GM04504 (cell line): ENCODE measurements around the gene CDC25B.

Source experiments
- DNase-seq: peaks from one replicate; pipeline ENCODE4 v3.0.0-alpha.2; 2012; ENCODE audit warnings: low read depth

Gene CDC25B

DNA sequence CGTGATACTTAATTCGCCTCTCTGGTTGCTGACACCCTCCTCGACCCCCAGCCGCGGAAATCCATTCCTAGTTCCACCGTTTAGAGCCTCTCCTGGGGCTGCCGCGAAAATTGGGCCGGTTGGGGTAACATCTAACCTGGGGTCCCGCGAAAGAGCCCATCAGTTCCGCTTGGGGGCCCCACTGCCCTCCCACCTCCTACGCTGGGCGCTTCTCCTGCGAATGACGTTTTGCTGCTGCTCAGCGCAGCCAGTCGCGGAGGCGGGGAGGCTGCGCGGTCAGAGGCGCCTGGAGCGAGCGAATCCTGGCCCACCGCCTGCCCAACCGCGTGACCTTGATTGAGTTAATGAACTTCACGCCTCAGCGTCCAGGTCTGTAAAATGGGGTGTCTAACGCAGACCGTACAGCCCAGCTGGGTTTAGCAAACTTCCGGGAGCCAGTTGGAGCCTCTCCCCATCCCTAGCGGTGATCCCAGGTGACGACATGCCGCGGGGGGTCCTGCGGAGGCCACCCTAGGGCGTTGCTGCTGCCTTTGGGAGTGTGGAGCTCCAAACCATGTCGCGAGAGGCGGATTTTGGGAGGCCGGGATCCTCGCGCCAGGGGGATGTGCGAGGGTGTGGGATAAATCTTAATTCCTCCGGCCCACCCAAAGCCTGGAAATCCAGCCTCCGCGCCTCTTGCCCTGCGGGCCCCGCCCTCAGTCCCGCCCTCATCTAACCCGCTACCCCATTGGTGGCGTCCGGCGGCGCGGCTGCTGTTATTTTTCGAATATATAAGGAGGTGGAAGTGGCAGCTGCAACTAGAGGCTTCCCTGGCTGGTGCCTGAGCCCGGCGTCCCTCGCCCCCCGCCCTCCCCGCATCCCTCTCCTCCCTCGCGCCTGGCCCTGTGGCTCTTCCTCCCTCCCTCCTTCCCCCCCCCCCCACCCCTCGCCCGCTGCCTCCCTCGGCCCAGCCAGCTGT lies at the start of gene CDC25B:
TSS of gene CDC25B (plus strand) at position 800 of the 958 bp plus-strand sequence. CDS start 222 bp downstream, outside the sequence.
- DNase-seq: peak; percentile 81

DNA sequence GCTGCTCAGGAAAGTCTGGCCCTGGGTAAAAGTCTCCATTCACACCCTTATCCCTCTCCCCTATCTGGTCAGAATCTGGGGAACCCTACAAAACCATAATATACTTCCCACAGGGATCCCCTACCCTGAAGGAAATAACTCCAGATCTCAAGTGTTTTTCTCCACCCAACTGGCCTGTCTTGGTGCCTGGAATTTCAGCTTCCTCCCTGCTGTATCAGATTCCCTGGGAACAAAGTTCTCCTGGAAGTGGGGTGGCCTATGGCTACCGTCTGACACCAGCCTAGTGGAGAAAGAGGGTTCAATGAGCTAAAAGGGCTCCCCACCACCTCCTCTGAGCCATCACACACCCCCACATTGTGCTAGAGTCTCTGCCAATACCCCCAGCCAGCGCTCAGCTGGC lies 48.6 kb upstream of the CDC25B start:
- no peak for DNase-seq

DNA sequence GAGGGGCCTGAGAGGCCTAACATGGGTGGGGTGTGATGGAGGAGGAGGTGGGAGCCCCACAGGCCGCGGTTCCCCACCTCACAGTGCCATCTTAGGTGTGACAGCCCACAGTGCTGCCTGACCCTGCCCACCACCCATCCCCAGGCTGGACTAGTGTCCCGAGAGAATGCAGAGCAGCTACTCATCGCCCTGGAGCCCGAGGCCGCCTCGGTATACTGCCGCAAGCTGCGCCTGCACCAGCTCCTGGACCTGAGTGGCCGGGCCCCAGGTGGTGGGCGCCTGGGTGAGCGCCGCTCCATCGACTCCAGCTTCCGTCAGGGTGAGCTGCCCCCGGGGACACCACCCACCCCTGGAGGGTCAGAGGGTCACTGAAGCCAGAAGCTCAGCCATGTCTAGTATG lies 48.0 kb upstream of the CDC25B start:
- DNase-seq: no peak

DNA sequence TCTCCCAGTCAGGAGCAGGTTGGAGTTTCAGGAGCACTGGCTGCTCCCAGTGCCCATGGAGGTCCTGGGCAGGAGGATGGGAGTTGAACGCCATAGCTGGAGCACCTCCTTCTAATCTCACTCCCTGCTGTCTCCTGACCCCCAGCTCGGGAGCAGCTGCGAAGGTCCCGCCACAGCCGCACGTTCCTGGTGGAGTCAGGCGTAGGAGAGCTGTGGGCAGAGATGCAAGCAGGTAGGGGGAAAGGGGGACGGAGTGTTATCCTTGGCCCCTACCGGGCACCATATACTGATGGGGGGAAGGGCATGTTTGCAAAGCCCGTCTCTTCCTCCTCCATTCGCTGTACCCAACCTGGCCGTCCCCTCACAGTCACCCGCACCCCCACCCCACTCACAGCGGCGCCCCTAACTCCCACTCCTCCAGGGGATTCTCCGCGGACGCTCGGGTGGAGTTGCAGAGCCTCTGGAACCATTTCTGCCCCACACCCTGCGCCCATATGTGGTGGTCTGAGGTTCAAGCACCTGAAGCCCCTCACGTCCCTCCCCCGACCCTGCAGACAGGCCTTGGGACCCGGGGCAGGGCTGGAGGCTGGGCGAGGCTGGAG lies 46.9 kb upstream of the CDC25B start:
- no peak for DNase-seq

DNA sequence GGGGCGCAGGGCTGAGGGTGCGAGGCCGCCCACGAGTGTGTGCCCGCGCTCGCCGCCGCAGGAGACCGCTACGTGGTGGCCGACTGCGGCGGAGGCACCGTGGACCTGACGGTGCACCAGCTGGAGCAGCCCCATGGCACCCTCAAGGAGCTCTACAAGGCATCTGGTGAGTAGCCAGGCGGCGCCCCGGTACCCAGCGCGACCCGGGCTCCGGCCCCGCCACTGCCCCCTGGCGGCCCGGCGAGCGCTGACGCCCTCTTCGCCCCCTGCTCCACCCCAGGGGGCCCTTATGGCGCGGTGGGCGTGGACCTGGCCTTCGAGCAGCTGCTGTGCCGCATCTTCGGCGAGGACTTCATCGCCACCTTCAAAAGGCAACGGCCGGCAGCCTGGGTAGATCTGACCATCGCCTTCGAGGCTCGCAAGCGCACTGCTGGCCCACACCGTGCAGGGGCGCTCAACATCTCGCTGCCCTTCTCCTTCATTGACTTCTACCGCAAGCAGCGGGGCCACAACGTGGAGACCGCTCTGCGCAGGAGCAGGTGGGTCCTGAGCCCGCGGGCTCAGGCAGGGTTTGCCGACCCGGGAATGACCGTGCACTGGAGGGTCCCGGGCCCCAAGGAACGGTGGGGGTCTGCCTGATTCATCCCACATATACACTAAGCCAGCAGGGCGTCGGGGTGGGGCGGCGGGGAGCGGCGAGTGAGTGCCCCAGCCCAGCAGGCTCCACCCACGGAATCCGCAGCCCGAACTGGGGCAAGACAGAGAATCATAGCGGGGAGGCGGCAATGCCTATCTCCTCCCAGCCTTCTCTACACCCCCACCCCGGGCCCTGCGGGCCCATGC lies 46.2 kb upstream of the CDC25B start:
- no peak for DNase-seq

DNA sequence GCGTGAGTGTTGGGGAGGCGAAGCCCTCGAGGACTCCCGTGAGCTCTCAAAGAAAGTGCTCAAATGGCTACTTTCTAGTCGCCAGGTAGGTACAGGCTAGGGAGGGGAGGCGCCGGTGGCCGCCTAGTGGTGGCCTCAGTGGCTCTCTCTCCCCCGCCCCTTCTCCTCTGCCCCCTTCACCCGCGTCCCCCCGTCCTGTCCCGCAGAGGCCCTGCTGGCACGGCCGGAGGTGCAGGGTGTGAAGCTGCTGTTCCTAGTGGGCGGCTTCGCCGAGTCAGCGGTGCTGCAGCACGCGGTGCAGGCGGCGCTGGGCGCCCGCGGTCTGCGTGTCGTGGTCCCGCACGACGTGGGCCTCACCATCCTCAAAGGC lies 44.8 kb upstream of the CDC25B start:
- no peak for DNase-seq

DNA sequence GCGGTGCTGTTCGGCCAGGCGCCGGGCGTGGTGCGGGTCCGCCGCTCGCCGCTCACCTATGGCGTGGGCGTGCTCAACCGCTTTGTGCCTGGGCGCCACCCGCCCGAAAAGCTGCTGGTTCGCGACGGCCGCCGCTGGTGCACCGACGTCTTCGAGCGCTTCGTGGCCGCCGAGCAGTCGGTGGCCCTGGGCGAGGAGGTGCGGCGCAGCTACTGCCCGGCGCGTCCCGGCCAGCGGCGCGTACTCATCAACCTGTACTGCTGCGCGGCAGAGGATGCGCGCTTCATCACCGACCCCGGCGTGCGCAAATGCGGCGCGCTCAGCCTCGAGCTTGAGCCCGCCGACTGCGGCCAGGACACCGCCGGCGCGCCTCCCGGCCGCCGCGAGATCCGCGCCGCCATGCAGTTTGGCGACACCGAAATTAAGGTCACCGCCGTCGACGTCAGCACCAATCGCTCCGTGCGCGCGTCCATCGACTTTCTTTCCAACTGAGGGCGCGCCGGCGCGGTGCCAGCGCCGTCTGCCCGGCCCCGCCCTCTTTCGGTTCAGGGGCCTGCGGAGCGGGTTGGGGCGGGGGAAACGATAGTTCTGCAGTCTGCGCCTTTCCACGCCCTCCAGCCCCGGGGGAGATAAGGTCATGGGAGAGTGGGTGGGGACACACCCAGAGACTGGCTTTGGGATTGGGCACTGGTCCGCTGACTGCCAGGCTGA lies 44.3 kb upstream of the CDC25B start:
- DNase-seq: no peak

DNA sequence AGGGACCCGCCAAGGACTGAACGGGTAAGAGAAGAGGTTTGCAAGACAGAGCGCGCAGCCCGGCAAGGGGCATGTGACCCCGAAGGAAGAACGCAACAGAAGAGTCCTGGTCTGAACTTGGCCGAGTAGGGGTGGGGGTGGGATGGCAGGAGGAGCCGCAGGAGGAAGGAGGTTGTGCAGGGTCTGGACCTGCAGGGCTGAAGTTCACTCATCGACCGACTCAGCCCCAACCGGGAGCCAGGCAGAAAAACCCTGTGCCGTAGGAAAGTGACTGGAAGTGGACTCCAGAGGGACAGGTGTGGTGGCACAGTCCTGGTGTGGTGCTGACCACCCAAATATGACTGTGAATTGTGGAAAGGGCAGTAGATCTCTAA lies 43.7 kb upstream of the CDC25B start:
- DNase-seq: no peak

DNA sequence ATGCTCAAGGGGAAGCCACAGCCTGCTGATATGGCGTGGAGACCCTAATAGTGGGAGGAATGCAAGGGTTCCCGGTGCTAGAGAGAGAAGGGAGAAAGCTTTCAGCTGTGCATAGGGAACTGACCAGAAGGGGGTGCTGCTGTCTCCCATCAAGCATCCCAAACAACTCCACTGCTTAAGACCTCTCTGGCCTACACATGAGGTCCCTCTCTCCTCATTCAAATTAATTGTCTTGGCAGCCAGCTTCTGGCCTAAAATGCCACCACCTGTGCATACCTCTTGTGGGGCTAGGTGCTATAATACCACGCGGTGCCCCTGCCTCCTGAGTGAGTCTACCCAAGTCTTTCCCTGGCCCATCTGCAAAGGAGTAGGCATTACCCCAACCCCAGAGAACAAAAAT lies 43.0 kb upstream of the CDC25B start:
- peak; percentile 44 for DNase-seq

DNA sequence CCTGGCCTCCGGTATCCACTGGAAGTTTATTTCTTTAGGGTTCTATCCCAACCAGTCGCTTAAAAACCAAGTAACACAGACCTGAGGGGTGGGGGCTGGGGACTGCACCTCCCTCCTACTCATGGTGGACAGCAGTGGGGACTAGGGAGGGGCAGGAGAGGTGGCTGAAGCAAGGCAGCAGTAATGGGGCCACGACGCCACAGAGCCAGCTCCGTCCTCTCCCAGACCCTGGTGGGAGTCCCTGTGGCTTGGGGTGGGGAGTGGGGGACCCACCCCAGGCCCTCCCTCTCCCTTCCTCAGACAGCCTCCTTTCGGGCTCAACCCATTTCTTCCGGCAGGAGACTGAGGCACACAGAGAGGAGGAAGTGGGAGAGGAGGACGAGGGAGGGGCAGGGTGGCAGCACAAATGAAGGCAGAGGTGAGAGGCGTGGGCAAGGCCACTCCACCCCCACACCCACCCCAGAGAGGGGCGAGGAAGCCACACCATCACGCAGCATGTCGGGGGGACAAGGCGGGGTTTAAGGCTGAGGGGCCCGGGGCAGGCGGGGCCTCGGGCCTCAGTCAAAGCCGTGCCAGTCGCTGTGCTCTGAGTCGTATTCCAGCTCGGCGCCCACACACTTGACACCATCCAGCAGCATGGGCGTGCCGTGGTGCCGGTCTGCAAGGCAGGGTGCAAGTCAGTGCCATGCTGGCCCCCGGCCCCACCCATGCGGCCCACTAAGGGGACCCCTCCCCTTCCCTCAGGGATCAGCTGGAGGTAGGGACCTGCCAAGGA lies 42.4 kb upstream of the CDC25B start:
- DNase-seq: no peak

DNA sequence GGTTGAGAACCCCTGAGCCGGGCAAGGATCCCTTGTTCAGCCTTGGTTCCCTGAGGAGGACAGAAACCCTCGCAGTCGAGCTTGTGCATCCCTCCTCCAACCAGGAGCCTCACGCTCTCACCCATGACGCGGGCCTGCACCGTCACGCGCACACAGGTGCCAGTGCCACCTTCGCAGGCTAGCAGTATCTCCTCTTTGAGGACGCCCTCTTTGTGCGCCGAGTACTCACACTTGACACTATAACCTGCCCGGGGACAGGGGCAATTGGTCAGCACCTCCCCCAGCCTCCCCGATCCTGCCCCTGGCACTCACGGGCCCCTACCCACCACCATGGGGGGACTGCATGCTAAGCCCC lies 41.9 kb upstream of the CDC25B start:
- no peak for DNase-seq

DNA sequence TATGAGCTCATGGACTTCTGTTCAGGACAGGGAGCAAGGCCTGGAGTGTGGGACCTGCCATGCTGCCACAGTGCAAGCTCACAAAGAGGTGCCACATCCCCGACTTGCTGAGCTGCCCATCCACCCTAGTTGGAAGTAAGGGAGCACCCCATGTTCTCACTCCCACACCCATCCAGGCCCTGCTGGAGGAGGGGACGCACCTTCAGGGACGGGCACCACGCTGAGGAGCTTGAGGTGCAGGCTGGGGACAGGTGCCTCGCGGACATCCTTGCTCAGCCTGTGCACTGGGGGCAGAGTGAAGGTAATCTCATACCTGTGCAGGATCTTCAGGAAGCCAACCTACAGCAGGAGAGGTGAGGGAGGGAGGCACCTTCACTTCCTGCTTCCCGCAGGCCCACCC lies 40.8 kb upstream of the CDC25B start:
- DNase-seq: no peak

DNA sequence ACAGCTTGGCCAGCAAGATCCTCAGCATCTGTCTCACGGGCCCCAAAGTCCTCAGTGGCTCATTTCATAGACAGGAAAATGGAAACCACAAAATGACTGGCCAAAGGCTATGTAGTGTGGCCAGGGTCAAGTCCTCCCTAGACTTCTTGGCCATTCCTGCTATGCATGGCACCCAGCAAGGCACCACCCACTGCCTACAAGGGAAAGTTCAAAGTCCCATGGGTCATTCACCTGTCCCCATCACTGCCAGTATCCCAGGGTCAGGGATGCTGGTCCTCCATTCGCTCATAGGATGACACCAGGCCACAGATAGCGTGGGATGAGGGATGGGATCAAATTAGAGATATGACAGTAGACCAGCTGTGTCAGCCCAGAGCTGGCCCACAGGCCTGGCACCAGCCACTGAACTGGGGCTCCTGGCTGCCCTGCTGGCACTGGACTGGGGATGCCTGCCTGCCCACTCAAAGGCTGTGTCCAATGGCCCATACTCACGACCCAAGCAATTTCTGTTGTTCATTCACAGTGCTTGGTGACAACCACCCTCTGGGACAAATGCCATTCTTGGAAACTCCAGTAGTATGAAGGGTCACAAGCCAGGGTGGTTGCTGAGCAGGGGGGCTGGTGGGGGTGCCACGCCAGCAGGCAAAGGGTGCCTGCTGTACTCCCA lies 40.2 kb upstream of the CDC25B start:
- DNase-seq: no peak

DNA sequence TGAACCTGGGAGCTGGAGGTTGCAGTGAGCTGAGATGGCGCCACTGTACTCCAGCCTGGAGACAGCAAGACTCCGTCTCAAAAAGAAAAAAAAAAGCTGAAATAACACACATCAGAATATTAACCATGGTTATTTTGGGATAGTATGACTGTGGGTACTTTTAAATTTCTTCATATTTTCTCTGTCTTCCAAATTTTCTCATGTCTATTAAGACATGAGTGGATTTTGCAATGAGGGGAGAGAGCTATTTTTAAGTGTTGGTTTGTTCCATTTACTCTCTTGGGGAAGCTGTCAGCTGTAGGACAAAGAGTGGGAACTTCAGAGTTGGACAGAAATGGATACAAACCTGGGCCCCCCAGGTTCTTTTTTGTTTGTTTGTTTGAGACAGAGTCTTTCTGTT lies 38.8 kb upstream of the CDC25B start:
- DNase-seq: no peak

DNA sequence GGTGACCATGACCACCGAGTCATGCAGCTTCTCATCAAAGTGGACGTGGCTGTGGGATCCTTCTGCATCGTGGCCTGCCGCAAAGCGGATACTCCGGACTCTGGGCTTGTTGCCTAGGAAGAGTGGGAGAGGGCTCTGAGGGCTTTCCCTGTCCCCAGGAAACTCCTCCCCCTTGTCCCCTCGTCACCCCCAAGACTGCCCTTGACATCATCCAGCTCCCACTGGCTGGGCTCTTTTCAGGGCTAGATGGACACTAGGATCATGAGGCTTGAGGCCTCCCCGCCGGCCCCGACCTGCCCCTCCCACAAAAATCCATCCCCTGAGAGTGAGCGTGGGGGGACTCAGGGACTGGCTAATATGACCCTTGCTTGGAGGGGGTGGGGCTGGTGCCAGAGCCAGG lies 37.5 kb upstream of the CDC25B start:
- DNase-seq: no peak

DNA sequence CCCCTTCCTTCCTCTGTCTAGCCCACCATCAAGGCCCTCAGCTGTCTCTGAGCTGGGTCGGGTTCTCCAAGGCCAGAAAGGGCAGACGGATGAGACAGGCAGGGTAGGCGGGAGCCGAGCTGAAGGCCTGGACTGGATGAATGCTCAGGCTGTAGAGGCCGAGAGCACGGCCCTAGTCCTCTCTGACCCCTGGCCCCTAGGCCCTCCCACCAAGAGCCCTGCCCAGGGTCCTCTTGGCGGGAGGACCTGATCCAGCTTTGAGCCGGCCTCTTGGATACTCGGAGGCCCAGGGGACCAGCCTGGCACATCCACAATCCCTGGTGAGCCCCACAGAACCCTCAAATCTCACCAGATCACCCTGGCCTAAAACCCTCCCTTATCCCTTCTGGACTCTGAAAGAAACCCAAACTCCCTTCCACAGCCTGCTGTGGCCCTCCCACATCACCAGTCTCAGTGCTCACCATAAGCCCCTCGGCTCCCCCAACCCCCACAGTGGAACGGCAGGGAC lies 36.7 kb upstream of the CDC25B start:
- no peak for DNase-seq

DNA sequence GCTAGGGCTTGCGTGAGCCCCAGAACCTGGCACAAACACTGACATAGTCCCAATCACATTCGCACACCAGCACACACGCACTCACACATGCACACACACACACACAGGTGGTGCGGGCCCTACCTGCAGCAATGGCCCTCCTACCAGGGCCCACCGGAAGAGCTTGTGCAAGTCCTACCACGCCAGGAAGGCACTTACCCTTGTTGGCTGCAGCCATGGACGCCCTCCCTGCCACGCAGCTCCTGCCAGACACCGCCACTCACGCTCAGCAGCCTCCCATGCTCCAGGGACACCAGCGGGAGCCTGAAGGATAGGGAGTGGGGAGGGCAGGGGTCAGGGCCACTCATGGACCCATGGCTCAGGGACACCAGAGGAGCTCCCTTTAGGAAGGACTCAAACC lies 36.2 kb upstream of the CDC25B start:
- DNase-seq: no peak

DNA sequence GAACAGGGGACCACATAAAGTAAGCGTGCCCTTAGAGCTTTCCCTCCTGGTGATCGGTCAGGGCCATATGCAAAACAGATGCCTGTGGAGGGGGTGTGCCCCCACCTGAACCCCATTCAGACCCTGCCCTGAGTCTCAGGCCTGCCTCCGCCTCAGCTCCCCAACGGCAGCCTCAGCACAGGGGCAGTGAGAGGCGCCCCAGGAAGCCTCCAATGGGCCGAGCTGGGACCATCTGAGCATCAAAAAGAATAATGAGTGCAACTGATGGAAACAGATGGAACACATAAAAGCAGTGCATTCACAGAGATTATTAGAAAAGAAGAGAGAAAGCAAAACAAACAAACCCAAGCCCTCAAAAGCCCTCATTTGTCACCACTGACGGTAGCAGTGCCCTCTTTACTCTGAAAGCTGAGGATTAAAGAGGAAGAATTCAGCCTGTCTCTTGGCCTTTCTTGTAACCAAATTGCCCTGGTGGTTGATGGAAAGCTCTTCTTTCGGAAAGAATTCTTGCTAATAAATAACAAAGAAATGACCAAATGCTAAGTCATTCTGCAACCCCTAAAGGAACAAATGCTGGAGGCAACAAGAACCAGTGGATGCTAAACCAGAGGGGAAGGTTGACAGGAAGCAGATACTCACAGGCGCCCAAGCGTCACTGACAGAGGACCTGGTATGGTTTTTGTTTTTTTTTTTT lies 35.3 kb upstream of the CDC25B start:
- no peak for DNase-seq

DNA sequence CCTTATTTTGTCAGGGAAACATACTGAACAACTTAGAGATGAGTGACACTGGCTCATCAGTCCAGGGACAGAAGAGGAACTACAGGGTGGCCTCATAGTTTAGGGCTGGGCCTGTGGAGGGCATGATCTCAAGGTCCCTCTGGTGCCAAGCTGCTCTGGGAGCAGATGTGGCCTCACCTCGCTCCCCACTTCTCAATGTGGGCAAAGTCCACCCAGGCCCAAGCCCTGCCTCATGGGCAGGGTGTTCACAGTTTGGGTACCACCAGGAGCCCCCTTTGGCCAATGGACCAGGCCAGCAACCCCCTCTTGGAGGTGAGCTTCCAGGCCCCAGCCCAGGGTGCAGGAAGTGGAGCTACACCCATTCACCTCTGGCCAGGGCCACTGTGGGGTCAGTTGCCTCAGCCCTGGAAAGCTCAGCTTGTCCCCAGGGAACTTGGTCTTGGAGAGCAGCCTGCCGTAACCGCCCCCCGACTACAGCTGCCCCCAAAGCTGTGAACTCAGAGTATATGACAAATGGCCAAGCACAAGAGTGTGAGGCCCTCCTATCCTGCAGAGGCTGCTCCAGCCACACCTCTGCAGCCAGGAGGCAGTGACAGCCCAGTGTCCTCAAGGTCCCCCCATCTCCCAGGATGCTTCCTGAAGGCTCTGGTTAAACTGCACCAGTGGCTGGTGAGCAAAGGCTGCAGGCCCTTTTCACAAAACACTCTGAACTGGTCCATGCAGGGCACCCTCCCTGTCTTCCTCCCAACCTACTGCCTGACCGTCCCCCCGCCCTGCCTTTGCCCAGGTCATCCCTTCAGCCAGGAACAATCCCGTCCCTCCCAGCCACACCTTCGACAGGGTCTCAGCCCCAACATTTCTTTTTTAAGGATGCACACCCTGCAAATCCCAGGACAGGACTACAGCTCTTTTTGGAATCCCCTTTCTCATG lies 32.2 kb upstream of the CDC25B start:
- no peak for DNase-seq
